HTERT RPE-1 (cell line): Measurements from ENCODE around the gene PKP1.

Experiments
- in situ Hi-C: fragments of 300-500 bp; cut with MboI; formaldehyde crosslinking; loops from 4 replicates; pipeline ENCODE4 v1.14.3; 2020; ENCODE audit warnings: low sequenced_read_pairs

PKP1 gene

GRCh38 chr1:201326710-201327109 is 43.4 kb downstream of the PKP1 start:
- in situ Hi-C loops, result no loop called here

- in situ Hi-C loops, result no loop called here
Observed at GRCh38 chr1:201327687-201328240, 44.5 kb downstream of the PKP1 start.

GRCh38 chr1:201328576-201328975 is 45.3 kb downstream of the PKP1 start:
- in situ Hi-C loops, result no loop called here

GRCh38 chr1:201329286-201329685 is 46.0 kb downstream of the PKP1 start:
- in situ Hi-C loops, result no loop called here

GRCh38 chr1:201329801-201330200 is 46.5 kb downstream of the PKP1 start:
- in situ Hi-C loops, result no loop called here

GRCh38 chr1:201330541-201330940 is 47.2 kb downstream of the PKP1 start:
- in situ Hi-C loops, result no loop called here

GRCh38 chr1:201331166-201331565 is 47.9 kb downstream of the PKP1 start:
- in situ Hi-C loops, result no loop called here

GRCh38 chr1:201332021-201332420 is 48.7 kb downstream of the PKP1 start:
- in situ Hi-C loops, result no loop called here

- in situ Hi-C loops, result no loop called here
Observed at GRCh38 chr1:201332616-201333335, 49.5 kb downstream of the PKP1 start.

- in situ Hi-C loops, result no loop called here
Observed at GRCh38 chr1:201334325-201335173, 51.2 kb downstream of the PKP1 start.

GRCh38 chr1:201335174-201335870 is 52.0 kb downstream of the PKP1 start:
- in situ Hi-C loops, result no loop called here

- in situ Hi-C loops, result no loop called here
Observed at GRCh38 chr1:201335901-201336300, 52.6 kb downstream of the PKP1 start.

GRCh38 chr1:201336711-201337450 is 53.6 kb downstream of the PKP1 start:
- in situ Hi-C loops, result no loop called here

GRCh38 chr1:201341377-201341776 is 58.1 kb downstream of the PKP1 start:
- in situ Hi-C loops, result no loop called here

GRCh38 chr1:201344206-201345080 is 61.1 kb downstream of the PKP1 start:
- in situ Hi-C loops, result no loop called here

GRCh38 chr1:201345081-201345355 is 61.7 kb downstream of the PKP1 start:
- in situ Hi-C loops, result no loop called here

GRCh38 chr1:201346337-201346939 is 63.1 kb downstream of the PKP1 start:
- in situ Hi-C loops, result no loop called here

- in situ Hi-C loops, result no loop called here
Observed at GRCh38 chr1:201346987-201347386, 63.7 kb downstream of the PKP1 start.

- in situ Hi-C loops, result no loop called here
Observed at GRCh38 chr1:201347498-201348210, 64.3 kb downstream of the PKP1 start.
